ENCODE results near the gene KRT222.
A peak's percentile ranks its signal among the peaks of the same experiment; 100 is the strongest.

The KRT222 gene

GRCh38 chr17:40618754-40619625 lies 46.0 kb downstream of the KRT222 start:
- H3K27ac ChIP-seq: no peak overlapping the region
- H3K4me3 ChIP-seq: no peak overlapping the region

- H3K27ac ChIP-seq: peak overlapping the region in 3 of 21 experiments; percentile 31 to 64 (median 61)
- no peak overlapping the region for H3K4me3 ChIP-seq
Measured at GRCh38 chr17:40617678-40618240, 47.2 kb downstream of the KRT222 start.

- Histone ChIP-seq H3K27ac (peak overlapping the region in 2 of 21 experiments; percentile 31 to 64), H3K4me3 (no peak overlapping the region)
Measured at GRCh38 chr17:40616592-40616991, 48.4 kb downstream of the KRT222 start.

- H3K4me3 ChIP-seq: no peak overlapping the region
Measured at GRCh38 chr17:40615841-40616476, 49.0 kb downstream of the KRT222 start.

GRCh38 chr17:40615068-40615840 lies 49.7 kb downstream of the KRT222 start:
- Histone ChIP-seq H3K27ac (peak overlapping the region in 5 of 21 experiments; percentile 24 to 77 (median 49)), H3K4me3 (no peak overlapping the region)

More at GRCh38 chr17:40615841-40616476, 49.0 kb downstream of the KRT222 start:
- H3K27ac ChIP-seq: peak overlapping the region in 3 of 21 experiments; percentile 7 to 77 (median 64)

GRCh38 chr17:40614431-40615067 lies 50.4 kb downstream of the KRT222 start:
- Histone ChIP-seq H3K27ac (peak overlapping the region in 5 of 21 experiments; percentile 24 to 77 (median 49)), H3K4me3 (no peak overlapping the region)

- peak overlapping the region in 7 of 21 experiments; percentile 63 to 88 (median 76) for H3K27ac ChIP-seq
- H3K4me3 ChIP-seq: no peak overlapping the region
Measured at GRCh38 chr17:40613467-40614154, 51.4 kb downstream of the KRT222 start.

GRCh38 chr17:40612599-40613244 lies 52.3 kb downstream of the KRT222 start:
- Histone ChIP-seq H3K27ac (peak overlapping the region in 8 of 21 experiments; percentile 33 to 88 (median 74)), H3K4me3 (no peak overlapping the region)

GRCh38 chr17:40611840-40612474 lies 53.0 kb downstream of the KRT222 start:
- peak overlapping the region in 2 of 21 experiments; percentile 66 to 88 for H3K27ac ChIP-seq
- H3K4me3 ChIP-seq: no peak overlapping the region

GRCh38 chr17:40610359-40610758 lies 54.6 kb downstream of the KRT222 start:
- H3K27ac ChIP-seq: peak overlapping the region in 2 of 21 experiments; percentile 3 to 86
- no peak overlapping the region for H3K4me3 ChIP-seq

GRCh38 chr17:40608061-40608581 lies 56.9 kb downstream of the KRT222 start:
- Histone ChIP-seq H3K4me3 (no peak overlapping the region), H3K27ac (peak overlapping the region in 9 of 21 experiments; percentile 1 to 86 (median 75))

- H3K27ac ChIP-seq: peak overlapping the region in 8 of 21 experiments; percentile 1 to 86 (median 76)
- no peak overlapping the region for H3K4me3 ChIP-seq
Measured at GRCh38 chr17:40607641-40608040, 57.3 kb downstream of the KRT222 start.

GRCh38 chr17:40606548-40607353 lies 58.2 kb downstream of the KRT222 start:
- H3K27ac ChIP-seq: peak overlapping the region in 8 of 21 experiments; percentile 7 to 86 (median 77)
- no peak overlapping the region for H3K4me3 ChIP-seq

GRCh38 chr17:40605306-40605705 lies 59.7 kb downstream of the KRT222 start:
- Histone ChIP-seq H3K4me3 (no peak overlapping the region), H3K27ac (peak overlapping the region in 9 of 21 experiments; percentile 19 to 86 (median 71))

Data from skin epidermis (tissue), 12 donors.